NB4 (cell line): ENCODE measurements around the gene BMP5.

Experiments used
- MYC ChIP-seq: IDR thresholded peaks from 2 replicates; pipeline ENCODE4 v1.6.1; 2011; ENCODE audit warnings: low read depth, low read length
- POLR2A ChIP-seq: IDR thresholded peaks from 2 replicates; pipeline ENCODE4 v1.6.1; 2011; ENCODE audit warnings: mild to moderate bottlenecking; ENCODE audit not compliant: insufficient read length; ENCODE audit errors: extremely low read depth
- TF ChIP-seq, protein P1 (sequence below): IDR thresholded peaks from one replicate; pipeline ENCODE4 v1.5.1; 2012; ENCODE audit warnings: low read depth, low read length
- TF ChIP-seq, protein P2 (sequence below): IDR thresholded peaks from 2 replicates; pipeline ENCODE4 v1.6.1; 2011; ENCODE audit warnings: low read depth, low read length

DNA sequence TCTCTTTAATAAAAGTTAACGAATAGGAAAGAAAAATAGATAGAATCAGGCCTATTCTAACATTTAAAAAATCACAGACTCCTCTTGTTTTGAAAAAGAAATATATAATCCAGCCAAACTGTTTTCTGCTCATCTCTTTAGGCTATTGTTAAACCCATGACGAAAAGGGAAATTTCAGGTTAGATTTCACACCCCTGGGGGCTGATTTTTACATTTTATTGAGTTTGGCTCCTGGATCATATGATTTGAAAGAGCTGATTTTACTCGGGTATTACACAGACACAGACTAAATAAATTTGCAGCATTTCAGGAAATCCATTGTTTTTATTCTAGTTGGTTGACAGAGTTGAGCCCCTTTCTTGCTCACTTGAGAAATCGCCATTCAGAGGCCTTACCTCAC is 160.6 kb downstream of the BMP5 start:
- TF ChIP-seq, protein P1, sequence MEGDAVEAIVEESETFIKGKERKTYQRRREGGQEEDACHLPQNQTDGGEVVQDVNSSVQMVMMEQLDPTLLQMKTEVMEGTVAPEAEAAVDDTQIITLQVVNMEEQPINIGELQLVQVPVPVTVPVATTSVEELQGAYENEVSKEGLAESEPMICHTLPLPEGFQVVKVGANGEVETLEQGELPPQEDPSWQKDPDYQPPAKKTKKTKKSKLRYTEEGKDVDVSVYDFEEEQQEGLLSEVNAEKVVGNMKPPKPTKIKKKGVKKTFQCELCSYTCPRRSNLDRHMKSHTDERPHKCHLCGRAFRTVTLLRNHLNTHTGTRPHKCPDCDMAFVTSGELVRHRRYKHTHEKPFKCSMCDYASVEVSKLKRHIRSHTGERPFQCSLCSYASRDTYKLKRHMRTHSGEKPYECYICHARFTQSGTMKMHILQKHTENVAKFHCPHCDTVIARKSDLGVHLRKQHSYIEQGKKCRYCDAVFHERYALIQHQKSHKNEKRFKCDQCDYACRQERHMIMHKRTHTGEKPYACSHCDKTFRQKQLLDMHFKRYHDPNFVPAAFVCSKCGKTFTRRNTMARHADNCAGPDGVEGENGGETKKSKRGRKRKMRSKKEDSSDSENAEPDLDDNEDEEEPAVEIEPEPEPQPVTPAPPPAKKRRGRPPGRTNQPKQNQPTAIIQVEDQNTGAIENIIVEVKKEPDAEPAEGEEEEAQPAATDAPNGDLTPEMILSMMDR: no peak
- TF ChIP-seq POLR2A (no peak), MYC (no peak)
- TF ChIP-seq, protein P2, sequence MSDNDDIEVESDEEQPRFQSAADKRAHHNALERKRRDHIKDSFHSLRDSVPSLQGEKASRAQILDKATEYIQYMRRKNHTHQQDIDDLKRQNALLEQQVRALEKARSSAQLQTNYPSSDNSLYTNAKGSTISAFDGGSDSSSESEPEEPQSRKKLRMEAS: no peak
